DND-41 (cell line): Measurements from ENCODE around the gene FBRSL1.
A peak's percentile ranks its signal among the peaks of the same experiment; 100 is the strongest.

Experiments used
- ATAC-seq: fragments of 200-7000 bp; cut with Tn5 transposase; 3 replicates; pipeline ENCODE4 v1.9.1; 2021; ENCODE audit warnings: low read depth; ENCODE audit not compliant: insufficient read depth
- DNase-seq: peaks from one replicate; pipeline ENCODE4 v3.0.0-alpha.2; 2020
- H2AFZ ChIP-seq: 2 replicates; pipeline ENCODE4 v1.6.0; 2012; ENCODE audit warnings: low read depth, low read length
- H3K27ac ChIP-seq: 2 replicates; pipeline ENCODE4 v1.5.1; 2012; ENCODE audit warnings: low read length, inconsistent platforms
- H3K27me3 ChIP-seq: fragments of 200-600 bp; sonication (generic); 2 replicates; pipeline ENCODE4 v1.6.0; 2012; ENCODE audit warnings: low read length, mild to moderate bottlenecking, inconsistent platforms; ENCODE audit not compliant: insufficient read depth, poor library complexity
- H3K36me3 ChIP-seq: 2 replicates; pipeline ENCODE4 v1.5.1; 2012; ENCODE audit warnings: low read length, inconsistent platforms; ENCODE audit not compliant: insufficient read depth
- H3K4me1 ChIP-seq: 2 replicates; pipeline ENCODE4 v1.5.1; 2012; ENCODE audit warnings: mild to moderate bottlenecking, low read length; ENCODE audit not compliant: insufficient read depth
- H3K4me2 ChIP-seq: 2 replicates; pipeline ENCODE4 v1.6.0; 2012; ENCODE audit warnings: mild to moderate bottlenecking, moderate library complexity, low read length, inconsistent platforms; ENCODE audit not compliant: insufficient read depth
- H3K4me3 ChIP-seq, 2 experiments: fragments of 200-600 bp in 1 of 2; shearing (Covaris generic) in 1 of 2; 2 replicates each; pipeline ENCODE4 v1.5.1; 2012 to 2016; ENCODE audit warnings: inconsistent platforms in 2 of 2, low read length in 2 of 2, mild to moderate bottlenecking in 2 of 2, low read depth in 1 of 2, moderate library complexity in 1 of 2
- H3K79me2 ChIP-seq: 2 replicates; pipeline ENCODE4 v1.6.0; 2012; ENCODE audit warnings: low read length, inconsistent platforms; ENCODE audit not compliant: insufficient read depth
- H3K9ac ChIP-seq: 2 replicates; pipeline ENCODE4 v1.6.0; 2012; ENCODE audit warnings: low read depth, mild to moderate bottlenecking, inconsistent platforms, low read length, moderate library complexity
- H3K9me3 ChIP-seq: 2 replicates; pipeline ENCODE4 v1.5.1; 2012; ENCODE audit warnings: low read length, moderate library complexity, mild to moderate bottlenecking, inconsistent platforms; ENCODE audit not compliant: insufficient read depth, severe bottlenecking
- H4K20me1 ChIP-seq: 2 replicates; pipeline ENCODE4 v1.6.0; 2012; ENCODE audit warnings: low read length; ENCODE audit not compliant: insufficient read depth
- EZH2 ChIP-seq: IDR thresholded peaks from 3 replicates; pipeline ENCODE4 v1.6.1; 2012; ENCODE audit warnings: borderline replicate concordance, low read depth, mild to moderate bottlenecking, moderate library complexity, low read length, inconsistent platforms; ENCODE audit not compliant: severe bottlenecking
- TF ChIP-seq, protein P1 (sequence below): IDR thresholded peaks from 2 replicates; pipeline ENCODE4 v1.5.1; 2012; ENCODE audit warnings: borderline replicate concordance, low read length, moderate library complexity, mild to moderate bottlenecking; ENCODE audit not compliant: poor library complexity, severe bottlenecking; ENCODE audit errors: extremely low read depth

Gene FBRSL1

DNA sequence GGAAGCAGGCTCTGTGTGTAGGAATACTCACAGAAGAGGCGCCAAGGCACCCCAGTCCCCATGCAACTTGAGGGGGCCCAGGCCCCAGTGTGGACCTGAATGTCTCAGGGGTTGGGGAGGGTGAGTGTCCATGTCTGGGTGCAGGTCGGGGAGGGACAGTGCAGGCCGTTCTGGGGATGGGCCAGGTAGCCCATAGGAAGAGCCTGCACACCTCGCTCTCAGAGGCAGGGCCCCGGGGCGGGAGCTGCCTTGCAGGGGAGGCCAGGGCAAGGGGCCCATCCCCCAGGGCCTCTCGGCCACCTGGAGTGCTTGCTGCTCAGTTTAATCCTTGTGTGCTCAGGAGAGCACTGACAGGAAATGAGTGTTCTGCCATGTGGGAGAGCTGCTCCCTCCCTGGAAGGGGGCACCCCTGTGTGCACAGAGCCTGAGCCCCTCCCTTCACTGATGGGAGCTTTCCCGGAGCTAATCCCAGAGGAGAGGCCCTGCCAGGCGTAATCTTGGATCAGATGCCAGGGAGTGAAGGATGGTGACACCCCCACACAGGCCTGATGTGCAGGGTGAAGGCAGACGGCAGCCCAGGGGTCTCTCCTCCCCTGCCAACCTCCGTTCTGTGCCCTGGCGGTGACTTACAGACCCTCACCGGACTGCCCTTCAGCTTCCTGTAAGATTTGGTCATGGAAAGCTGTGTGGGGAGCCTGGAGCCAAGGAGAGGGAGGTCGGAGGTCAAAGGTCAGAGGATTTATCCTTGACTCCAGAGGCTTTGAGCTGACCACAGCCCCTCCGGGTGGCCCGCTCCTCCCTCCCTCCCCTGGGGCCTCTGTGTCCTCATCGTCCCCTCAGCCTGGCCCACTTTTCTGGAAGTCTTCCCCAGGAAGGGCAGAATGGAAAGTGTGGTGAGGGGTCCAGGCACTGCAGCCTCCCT lies 24.4 kb upstream of the FBRSL1 start:
- no peaks in the 10 kb centered on the region for H3K4me1 ChIP-seq
- H4K20me1 ChIP-seq = no peaks in the 10 kb centered on the region
- no peak overlapping the region for H3K27ac ChIP-seq
- H3K36me3 ChIP-seq = no peaks in the 10 kb centered on the region
- no peak overlapping the region for H2AFZ ChIP-seq
- no peaks in the 10 kb centered on the region for H3K79me2 ChIP-seq
- TF ChIP-seq, protein P1, sequence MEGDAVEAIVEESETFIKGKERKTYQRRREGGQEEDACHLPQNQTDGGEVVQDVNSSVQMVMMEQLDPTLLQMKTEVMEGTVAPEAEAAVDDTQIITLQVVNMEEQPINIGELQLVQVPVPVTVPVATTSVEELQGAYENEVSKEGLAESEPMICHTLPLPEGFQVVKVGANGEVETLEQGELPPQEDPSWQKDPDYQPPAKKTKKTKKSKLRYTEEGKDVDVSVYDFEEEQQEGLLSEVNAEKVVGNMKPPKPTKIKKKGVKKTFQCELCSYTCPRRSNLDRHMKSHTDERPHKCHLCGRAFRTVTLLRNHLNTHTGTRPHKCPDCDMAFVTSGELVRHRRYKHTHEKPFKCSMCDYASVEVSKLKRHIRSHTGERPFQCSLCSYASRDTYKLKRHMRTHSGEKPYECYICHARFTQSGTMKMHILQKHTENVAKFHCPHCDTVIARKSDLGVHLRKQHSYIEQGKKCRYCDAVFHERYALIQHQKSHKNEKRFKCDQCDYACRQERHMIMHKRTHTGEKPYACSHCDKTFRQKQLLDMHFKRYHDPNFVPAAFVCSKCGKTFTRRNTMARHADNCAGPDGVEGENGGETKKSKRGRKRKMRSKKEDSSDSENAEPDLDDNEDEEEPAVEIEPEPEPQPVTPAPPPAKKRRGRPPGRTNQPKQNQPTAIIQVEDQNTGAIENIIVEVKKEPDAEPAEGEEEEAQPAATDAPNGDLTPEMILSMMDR = no peak
- no peak for TF ChIP-seq EZH2
- H3K4me2 ChIP-seq = no peak overlapping the region
- ATAC-seq (peak; percentile 64; the same call in 2 of the 3 replicates), DNase-seq (peak; percentile 29)
- H3K9ac ChIP-seq = no peak overlapping the region
- no peaks in the 10 kb centered on the region for H3K9me3 ChIP-seq
- no peaks in the 10 kb centered on the region for H3K27me3 ChIP-seq
- H3K4me3 ChIP-seq = no peak overlapping the region

DNA sequence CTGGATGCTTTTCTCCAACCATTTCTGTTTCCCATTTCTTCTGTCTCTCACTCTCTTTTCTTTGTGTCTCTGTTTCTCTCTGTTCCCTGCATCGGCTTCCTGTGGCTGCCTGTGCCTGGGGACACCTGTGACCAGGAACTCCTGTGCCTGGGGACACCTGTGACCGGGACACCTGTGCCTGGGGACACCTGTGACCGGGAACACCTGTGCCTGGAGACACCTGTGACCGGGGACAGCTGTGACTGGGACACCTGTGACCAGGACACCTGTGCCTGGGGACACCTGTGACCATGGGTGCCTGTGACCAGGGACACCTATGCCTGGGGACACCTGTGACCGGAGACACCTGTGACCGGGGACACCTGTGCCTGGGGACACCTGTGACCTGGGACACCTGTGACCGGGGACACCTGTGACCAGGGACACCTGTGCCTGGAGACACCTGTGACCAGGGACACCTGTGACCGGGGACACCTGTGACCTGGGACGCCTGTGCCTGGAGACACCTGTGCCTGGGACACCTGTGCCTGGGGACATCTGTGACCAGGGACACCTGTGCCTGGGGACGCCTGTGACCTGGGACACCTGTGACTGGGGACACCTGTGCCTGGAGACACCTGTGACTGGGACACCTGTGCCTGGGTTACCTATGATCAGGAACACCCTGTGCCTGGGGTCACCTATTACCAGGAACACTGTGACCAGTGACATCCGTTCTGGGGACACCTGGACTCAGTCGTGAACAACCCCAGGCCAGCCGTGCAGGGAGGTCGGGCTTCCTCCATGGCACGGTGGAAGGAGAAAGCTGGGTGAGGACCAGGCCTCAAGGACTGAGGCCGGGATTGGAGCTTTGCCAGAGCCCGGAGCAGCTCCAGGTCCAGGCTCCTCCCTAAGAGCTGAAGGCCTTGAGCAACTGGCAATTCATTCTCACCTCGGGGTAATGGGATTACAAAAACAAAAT lies 23.4 kb upstream of the FBRSL1 start:
- Histone ChIP-seq H3K4me2 (no peak overlapping the region), H4K20me1 (no peaks in the 10 kb centered on the region), H3K27ac (no peak overlapping the region), H3K36me3 (no peaks in the 10 kb centered on the region), H2AFZ (no peak overlapping the region), H3K9ac (no peak overlapping the region), H3K9me3 (no peaks in the 10 kb centered on the region), H3K4me1 (no peaks in the 10 kb centered on the region), H3K4me3 (no peak overlapping the region), H3K79me2 (no peaks in the 10 kb centered on the region), H3K27me3 (no peaks in the 10 kb centered on the region)
- DNase-seq (no peak), ATAC-seq (no peak)
- TF ChIP-seq, protein P1 = no peak
- TF ChIP-seq EZH2 = no peak

DNA sequence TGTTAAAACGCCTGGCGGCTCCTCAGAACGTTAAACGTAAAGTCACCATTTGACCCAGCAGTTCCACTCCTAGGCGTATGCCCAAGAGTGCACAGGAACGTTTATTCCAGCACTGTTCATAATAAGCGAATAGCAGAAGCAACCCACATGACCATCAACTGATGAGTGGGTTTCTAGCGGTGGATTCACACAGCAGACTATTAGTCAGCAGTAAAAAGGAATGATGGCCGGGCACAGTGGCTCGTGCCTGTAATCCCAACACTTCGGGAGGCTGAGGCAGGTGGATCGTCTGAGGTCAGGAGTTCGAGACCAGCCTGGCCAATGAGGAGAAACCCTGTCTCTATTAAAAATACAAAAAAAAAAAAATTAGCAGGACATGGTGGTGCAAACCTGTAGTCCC lies 22.4 kb upstream of the FBRSL1 start:
- no peak for DNase-seq
- no peak overlapping the region for H3K4me3 ChIP-seq
- no peaks in the 10 kb centered on the region for H3K27me3 ChIP-seq
- H3K9me3 ChIP-seq = no peaks in the 10 kb centered on the region
- ATAC-seq = no peak
- H3K27ac ChIP-seq = no peak overlapping the region
- H3K36me3 ChIP-seq = no peaks in the 10 kb centered on the region
- no peak overlapping the region for H2AFZ ChIP-seq
- no peak overlapping the region for H3K4me2 ChIP-seq
- H4K20me1 ChIP-seq = no peaks in the 10 kb centered on the region
- no peaks in the 10 kb centered on the region for H3K79me2 ChIP-seq
- H3K4me1 ChIP-seq = no peaks in the 10 kb centered on the region
- TF ChIP-seq EZH2 = no peak
- H3K9ac ChIP-seq = no peak overlapping the region
